ENCODE data around the gene WNT9A. TPM values are rescaled to one million over a fixed set of nuclear protein-coding genes. Genes with fewer than 3 reads are reported as not detected.

The WNT9A gene
- total and polyA plus RNA-seq, 4 experiments from 2014 or later: 0.08 to 0.15 (median 0.08) TPM; not detected in 1

DNA sequence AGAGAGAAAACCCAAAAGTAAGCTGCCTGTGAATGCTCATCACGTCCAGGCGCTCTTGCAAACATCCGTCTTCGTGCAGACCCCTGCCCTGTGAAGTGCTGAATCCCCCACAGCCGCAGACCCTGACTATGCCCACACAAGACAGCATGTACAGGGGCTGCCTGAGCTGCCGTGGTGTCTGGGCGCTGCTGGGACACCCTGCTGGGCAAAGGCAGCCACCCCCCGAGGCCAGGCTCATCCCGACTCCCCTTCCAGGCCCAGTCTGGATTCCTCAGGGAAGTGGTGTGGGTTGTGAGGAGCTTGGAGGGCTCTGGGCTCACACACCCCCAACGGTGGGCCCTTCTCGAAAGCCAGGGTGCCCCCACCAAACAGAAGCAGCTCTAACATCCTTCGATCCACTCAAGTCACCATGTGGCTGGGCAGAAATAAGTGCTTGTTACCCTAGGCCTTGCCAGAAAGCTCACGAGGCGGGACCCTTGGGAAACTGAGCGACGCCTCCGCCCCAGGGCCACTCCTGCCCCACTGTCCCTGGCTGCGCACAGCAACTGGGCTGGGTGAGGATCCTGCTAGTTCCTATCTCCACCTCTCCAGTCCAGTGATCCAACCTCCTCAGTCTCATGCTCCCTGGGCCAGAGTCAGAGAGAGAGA lies 4.8 kb upstream of the WNT9A start:
- H3K4me1 ChIP-seq (ENCODE audit: insufficient read depth, low read length): peaks cover 5% of the 10 kb centered on the region
- H3K9me3 Mint-ChIP-seq: peaks cover 0 to 2% (median 0%) of the 10 kb centered on the region in 8 donors
- DNase-seq: no peak
- ChIA-PET POLR2A (ENCODE audit: partially characterized antibody) (no interaction called here), CTCF (ENCODE audit: partially characterized antibody) (interaction anchor here (0.6 to 14.1 kb wide), 6 partner anchors 8 to 471 kb away, joined by 3 to 206 read pairs (median 10); no protein-coding TSS in a partner anchor)
- no peaks in the 10 kb centered on the region for H3K36me3 ChIP-seq (ENCODE audit: insufficient read depth, low read length)
- H3K4me3 ChIP-seq (ENCODE audit: low read length in 2 of 2): no peak overlapping the region
- H3K27me3 Mint-ChIP-seq: peaks cover 18 to 28% of the 10 kb centered on the region in 2 donors
- H3K27ac Mint-ChIP-seq: no peak overlapping the region
- intact Hi-C loops (cut with micrococcal nuclease): no loop called here
- peaks cover 0 to 8% (median 3%) of the 10 kb centered on the region in 4 donors for H3K4me1 Mint-ChIP-seq
- H3K27me3 ChIP-seq (ENCODE audit: insufficient read depth, low read length): peaks cover 6% of the 10 kb centered on the region
- H3K27ac ChIP-seq (ENCODE audit: low read depth, low read length): no peak overlapping the region
- H3K36me3 Mint-ChIP-seq: no peaks in the 10 kb centered on the region
- H3K9me3 ChIP-seq (ENCODE audit: control insufficient read depth in 1 of 2, low read length in 2 of 2): no peaks in the 10 kb centered on the region
- H3K4me3 Mint-ChIP-seq: no peak overlapping the region

DNA sequence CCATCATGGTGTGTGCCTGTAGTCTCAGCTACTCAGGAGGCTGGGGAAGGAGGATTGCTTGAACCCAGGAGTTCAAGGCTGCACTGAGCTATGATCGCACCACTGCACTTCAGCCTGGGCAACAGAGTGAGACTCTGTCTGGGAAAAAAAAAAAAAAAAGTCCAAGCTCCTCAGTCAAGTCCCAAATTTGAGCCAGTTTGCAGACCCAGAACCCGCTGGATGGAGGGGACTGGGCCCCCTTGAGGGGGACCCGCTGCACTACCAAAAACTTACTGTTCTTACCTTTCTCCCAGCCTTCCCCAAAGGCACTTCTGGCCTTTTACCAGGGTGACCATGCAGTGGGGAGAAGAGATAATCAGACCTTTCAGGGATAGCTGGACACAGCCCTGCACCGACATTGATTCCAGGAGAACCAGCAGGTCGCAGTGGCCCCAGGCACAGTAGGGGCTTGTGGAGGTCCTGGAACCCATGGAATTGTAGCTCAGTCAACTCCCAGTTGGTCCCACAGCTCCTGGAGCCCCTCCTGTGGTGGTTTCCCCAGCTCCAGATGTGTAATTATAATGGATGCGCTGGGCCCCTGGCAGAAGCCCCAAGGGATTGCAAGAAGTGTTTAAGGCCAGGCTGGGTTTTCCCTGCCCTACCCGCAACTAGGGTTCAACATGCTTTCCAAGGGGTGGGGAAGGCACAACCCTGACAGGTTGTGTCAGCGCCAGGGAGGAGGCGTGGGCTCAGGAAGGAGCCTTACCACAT lies 4.1 kb upstream of the WNT9A start:
- Mint-ChIP-seq H3K4me1 (peaks cover 0 to 9% (median 7%) of the 10 kb centered on the region in 4 donors), H3K4me3 (no peak overlapping the region)
- POLR2A ChIA-PET (ENCODE audit: partially characterized antibody): interaction anchor here (0.6 kb wide), 2 partner anchors 188 to 477 kb away, joined by 3 to 5 read pairs; no protein-coding TSS in a partner anchor

DNA sequence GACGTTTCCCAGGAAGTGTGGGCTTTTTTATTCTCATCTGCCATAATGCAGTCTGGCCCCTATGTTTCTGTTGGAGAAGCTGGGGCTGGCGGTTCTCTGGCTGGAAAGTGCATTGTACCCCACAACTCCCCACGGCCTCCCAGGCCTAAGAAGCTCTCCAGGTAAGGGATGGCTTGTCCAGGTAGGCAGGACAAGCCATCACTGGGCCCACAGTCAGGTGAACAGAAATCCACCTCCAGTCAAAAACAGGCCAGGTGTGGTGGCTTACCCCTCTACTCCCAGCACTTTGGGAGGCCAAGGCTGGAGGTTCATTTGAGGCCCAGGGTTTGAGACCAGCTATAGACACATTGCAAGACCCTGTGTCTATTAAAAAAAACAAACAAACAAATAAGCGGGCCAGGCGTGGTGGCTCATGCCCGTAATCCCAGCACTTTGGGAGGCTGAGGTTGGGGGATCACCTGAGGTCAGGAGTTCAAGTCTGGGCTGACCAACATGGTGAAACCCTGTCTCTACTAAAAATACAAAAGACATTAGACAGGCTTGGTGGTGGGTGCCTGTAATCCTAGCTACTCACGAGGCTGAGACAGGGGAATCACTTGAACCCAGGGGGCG lies 3.1 kb upstream of the WNT9A start:
- Mint-ChIP-seq H3K27ac (peak overlapping the region in 1 of 7 donors; percentile 30), H3K4me1 (peaks cover 6 to 12% (median 10%) of the 10 kb centered on the region in 4 donors), H3K4me3 (no peak overlapping the region), H3K9me3 (peaks cover 0 to 2% (median 0%) of the 10 kb centered on the region in 8 donors), H3K27me3 (peaks cover 15 to 25% of the 10 kb centered on the region in 2 donors), H3K36me3 (no peaks in the 10 kb centered on the region)
- peaks cover 6% of the 10 kb centered on the region for H3K27me3 ChIP-seq (ENCODE audit: insufficient read depth, low read length)
- CTCF ChIA-PET (ENCODE audit: partially characterized antibody): interaction anchor here (1.1 to 14.1 kb wide), 3 partner anchors 81 to 469 kb away, joined by 3 to 206 read pairs (median 18); no protein-coding TSS in a partner anchor
- DNase-seq: peak in 1 of 5 donors; percentile 17
- no peak overlapping the region for H3K27ac ChIP-seq (ENCODE audit: low read depth, low read length)
- POLR2A ChIA-PET (ENCODE audit: partially characterized antibody): no interaction called here
- H3K9me3 ChIP-seq (ENCODE audit: control insufficient read depth in 1 of 2, low read length in 2 of 2): no peaks in the 10 kb centered on the region
- H3K36me3 ChIP-seq (ENCODE audit: insufficient read depth, low read length): no peaks in the 10 kb centered on the region
- peaks cover 18% of the 10 kb centered on the region for H3K4me1 ChIP-seq (ENCODE audit: insufficient read depth, low read length)
- intact Hi-C loops (cut with micrococcal nuclease): no loop called here
- no peak overlapping the region for H3K4me3 ChIP-seq (ENCODE audit: low read length in 2 of 2)

More for the DNA sequence above, 4.1 kb upstream of the WNT9A start:
- Mint-ChIP-seq H3K36me3 (no peaks in the 10 kb centered on the region), H3K27ac (no peak overlapping the region), H3K9me3 (peaks cover 0 to 2% (median 0%) of the 10 kb centered on the region in 8 donors), H3K27me3 (peaks cover 15 to 27% of the 10 kb centered on the region in 2 donors)
- Histone ChIP-seq H3K4me3 (ENCODE audit: low read length in 2 of 2) (no peak overlapping the region), H3K36me3 (ENCODE audit: insufficient read depth, low read length) (no peaks in the 10 kb centered on the region), H3K4me1 (ENCODE audit: insufficient read depth, low read length) (peaks cover 11% of the 10 kb centered on the region), H3K27me3 (ENCODE audit: insufficient read depth, low read length) (peaks cover 6% of the 10 kb centered on the region), H3K9me3 (ENCODE audit: control insufficient read depth in 1 of 2, low read length in 2 of 2) (no peaks in the 10 kb centered on the region), H3K27ac (ENCODE audit: low read depth, low read length) (no peak overlapping the region)
- DNase-seq: no peak
- intact Hi-C loops (cut with micrococcal nuclease): no loop called here
- CTCF ChIA-PET (ENCODE audit: partially characterized antibody): interaction anchor here (1.0 to 14.1 kb wide), 5 partner anchors 9 to 470 kb away, joined by 3 to 206 read pairs (median 18); no protein-coding TSS in a partner anchor

DNA sequence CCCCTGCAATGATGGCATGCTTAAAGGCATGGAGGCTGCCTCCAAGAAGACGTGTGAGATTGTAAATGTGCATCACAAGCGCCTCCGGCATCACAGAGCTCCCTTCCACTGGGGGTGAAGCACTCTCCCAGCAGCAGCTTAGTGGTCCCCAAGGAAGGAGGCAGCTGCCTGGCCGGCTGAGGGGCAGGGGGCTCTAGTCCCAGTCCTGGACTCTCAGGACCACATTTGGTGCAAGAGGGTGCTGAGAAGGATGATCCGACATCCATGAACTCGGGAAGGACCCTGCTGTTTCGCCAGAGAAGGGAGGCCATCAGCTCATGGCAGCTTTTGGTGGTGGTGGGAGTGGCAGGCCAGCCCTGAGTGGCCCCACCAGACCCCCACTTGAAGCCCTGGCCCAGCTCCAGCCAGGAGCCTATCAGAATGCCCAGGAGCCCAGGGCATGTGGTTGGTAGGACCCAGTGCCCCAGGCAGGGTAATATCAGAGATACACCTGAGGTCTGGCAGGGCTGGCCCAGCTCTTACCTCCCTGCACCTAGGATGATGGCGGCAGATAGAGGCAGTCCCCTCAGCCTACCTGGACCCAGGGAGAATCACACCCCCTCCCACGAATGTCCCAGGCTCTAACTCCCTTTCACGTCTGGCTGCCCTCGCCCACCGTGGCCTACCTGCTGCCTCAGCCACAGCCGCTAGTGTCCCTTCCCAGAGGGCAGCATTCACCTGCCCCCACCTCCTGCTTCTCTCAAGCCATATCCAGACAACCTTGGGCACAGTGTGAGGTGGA lies 2.4 kb upstream of the WNT9A start:
- H3K27ac ChIP-seq (ENCODE audit: low read depth, low read length): no peak overlapping the region
- H3K27me3 ChIP-seq (ENCODE audit: insufficient read depth, low read length): peaks cover 6% of the 10 kb centered on the region
- Mint-ChIP-seq H3K9me3 (peaks cover 0 to 2% (median 0%) of the 10 kb centered on the region in 8 donors), H3K36me3 (no peaks in the 10 kb centered on the region), H3K4me3 (peak overlapping the region in 1 of 8 donors; percentile 73), H3K27me3 (peaks cover 13 to 19% of the 10 kb centered on the region in 2 donors), H3K27ac (no peak overlapping the region), H3K4me1 (peaks cover 6 to 14% (median 10%) of the 10 kb centered on the region in 4 donors)
- ChIA-PET POLR2A (ENCODE audit: partially characterized antibody) (interaction anchor here (1.4 kb wide), 1 partner anchor 10 kb away, joined by 3 read pairs; no protein-coding TSS in a partner anchor), CTCF (ENCODE audit: partially characterized antibody) (interaction anchor here (4.0 to 14.1 kb wide), 2 partner anchors 187 to 469 kb away, joined by 18 to 206 read pairs; no protein-coding TSS in a partner anchor)
- intact Hi-C loops (cut with micrococcal nuclease): no loop called here
- peak in 1 of 5 donors; percentile 1 for DNase-seq
- no peaks in the 10 kb centered on the region for H3K9me3 ChIP-seq (ENCODE audit: control insufficient read depth in 1 of 2, low read length in 2 of 2)
- no peak overlapping the region for H3K4me3 ChIP-seq (ENCODE audit: low read length in 2 of 2)
- peaks cover 18% of the 10 kb centered on the region for H3K4me1 ChIP-seq (ENCODE audit: insufficient read depth, low read length)
- H3K36me3 ChIP-seq (ENCODE audit: insufficient read depth, low read length): no peaks in the 10 kb centered on the region

DNA sequence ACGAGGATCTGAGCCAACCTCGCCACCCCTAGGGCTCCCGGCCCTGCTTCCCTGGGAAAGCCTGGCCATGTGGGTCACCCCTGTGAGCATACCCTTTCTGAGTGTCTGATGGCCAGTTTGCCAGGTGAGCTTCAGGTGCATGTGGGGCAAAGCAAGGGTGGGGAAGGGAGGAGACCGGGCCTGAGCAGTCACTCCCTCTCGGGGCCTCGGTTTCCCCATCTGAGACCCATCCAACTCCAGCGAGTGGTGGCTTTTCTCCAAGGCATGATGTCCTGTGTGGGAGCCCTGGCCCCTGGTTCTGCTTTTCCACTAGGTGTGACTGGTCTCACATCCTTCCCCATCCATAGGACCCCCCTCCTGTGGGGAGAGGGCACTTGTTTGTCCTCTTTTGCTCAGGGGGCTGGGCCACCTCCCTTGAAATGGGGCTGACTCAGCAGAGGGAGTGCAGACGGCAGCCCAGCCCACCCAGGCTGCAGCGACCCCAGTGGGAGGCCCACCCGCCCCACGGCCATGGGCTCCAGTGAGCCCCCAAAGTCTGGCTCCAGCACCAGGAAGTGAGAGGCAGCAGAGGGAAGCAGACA lies 1.7 kb upstream of the WNT9A start:
- H3K27me3 ChIP-seq (ENCODE audit: insufficient read depth, low read length): peaks cover 6% of the 10 kb centered on the region
- ChIA-PET CTCF (ENCODE audit: partially characterized antibody) (interaction anchor here (14.1 kb wide), 1 partner anchor 187 kb away, joined by 206 read pairs; no protein-coding TSS in a partner anchor), POLR2A (ENCODE audit: partially characterized antibody) (interaction anchor here (1.4 kb wide), 1 partner anchor 10 kb away, joined by 3 read pairs; no protein-coding TSS in a partner anchor)
- no peaks in the 10 kb centered on the region for H3K36me3 ChIP-seq (ENCODE audit: insufficient read depth, low read length)
- no peak overlapping the region for H3K27ac Mint-ChIP-seq
- peak in 1 of 5 donors; percentile 15 for DNase-seq
- H3K36me3 Mint-ChIP-seq: no peaks in the 10 kb centered on the region
- peaks cover 6 to 14% (median 10%) of the 10 kb centered on the region in 4 donors for H3K4me1 Mint-ChIP-seq
- H3K27me3 Mint-ChIP-seq: peaks cover 8 to 16% of the 10 kb centered on the region in 2 donors
- H3K4me3 Mint-ChIP-seq: no peak overlapping the region
- H3K4me1 ChIP-seq (ENCODE audit: insufficient read depth, low read length): peaks cover 18% of the 10 kb centered on the region
- no peak overlapping the region for H3K4me3 ChIP-seq (ENCODE audit: low read length in 2 of 2)
- H3K9me3 Mint-ChIP-seq: peaks cover 0 to 2% (median 0%) of the 10 kb centered on the region in 8 donors
- intact Hi-C loops (cut with micrococcal nuclease): no loop called here
- no peak overlapping the region for H3K27ac ChIP-seq (ENCODE audit: low read depth, low read length)
- H3K9me3 ChIP-seq (ENCODE audit: control insufficient read depth in 1 of 2, low read length in 2 of 2): no peaks in the 10 kb centered on the region
